Mesodermal cell (in vitro differentiated cells): ENCODE results near the gene SPATA31A1. TPM values are rescaled to one million over a fixed set of nuclear protein-coding genes. Genes with fewer than 3 reads are reported as not detected.
"Not testable (repeated sequence)": the region's sequence is repeated elsewhere in the genome, so short reads cannot be mapped to it uniquely, and the experiment has no call there.

Experiments
- H3K27ac ChIP-seq: 2 replicates; pipeline ENCODE4 v1.7.0; 2013; ENCODE audit warnings: mild to moderate bottlenecking, low read depth, low read length, moderate library complexity; ENCODE audit not compliant: severe bottlenecking
- H3K36me3 ChIP-seq: 2 replicates; pipeline ENCODE4 v1.7.1; 2013; ENCODE audit warnings: mild to moderate bottlenecking, low read length, moderate library complexity; ENCODE audit not compliant: control insufficient read depth, insufficient read depth
- H3K4me1 ChIP-seq: one replicate; pipeline ENCODE4 v1.7.1; 2013; ENCODE audit warnings: mild to moderate bottlenecking, low read length; ENCODE audit not compliant: insufficient read depth, control insufficient read depth, poor library complexity, severe bottlenecking
- H3K4me3 ChIP-seq: 2 replicates; pipeline ENCODE4 v1.7.0; 2013; ENCODE audit warnings: low read length, control low read depth, mild to moderate bottlenecking; ENCODE audit not compliant: insufficient read depth, poor library complexity, severe bottlenecking; ENCODE audit errors: extremely low read depth
- H3K9me3 ChIP-seq: 2 replicates; pipeline ENCODE4 v1.7.1; 2013; ENCODE audit warnings: mild to moderate bottlenecking, low read length, moderate library complexity; ENCODE audit not compliant: control insufficient read depth
- WGBS, 2 experiments: methylation state at CpG; one replicate each; pipeline ENCODE4 v1.1.5; 2013; ENCODE audit warnings: missing lambda C conversion rate in 2 of 2; ENCODE audit not compliant: insufficient coverage in 2 of 2; 5-methylcytosine and 5-hydroxymethylcytosine counted together
- polyA plus RNA-seq, 2 experiments: library from polyadenylated mRNA; stranded (reverse); fragments of 50-300 nt; gene quantifications; one replicate each; pipeline ENCODE4 v1.2.3, GENCODE V29; 2013

The SPATA31A1 gene
- not detected for polyA plus RNA-seq (2013, experiment 1 of 2)
- polyA plus RNA-seq (2013, experiment 2 of 2), result not detected

DNA sequence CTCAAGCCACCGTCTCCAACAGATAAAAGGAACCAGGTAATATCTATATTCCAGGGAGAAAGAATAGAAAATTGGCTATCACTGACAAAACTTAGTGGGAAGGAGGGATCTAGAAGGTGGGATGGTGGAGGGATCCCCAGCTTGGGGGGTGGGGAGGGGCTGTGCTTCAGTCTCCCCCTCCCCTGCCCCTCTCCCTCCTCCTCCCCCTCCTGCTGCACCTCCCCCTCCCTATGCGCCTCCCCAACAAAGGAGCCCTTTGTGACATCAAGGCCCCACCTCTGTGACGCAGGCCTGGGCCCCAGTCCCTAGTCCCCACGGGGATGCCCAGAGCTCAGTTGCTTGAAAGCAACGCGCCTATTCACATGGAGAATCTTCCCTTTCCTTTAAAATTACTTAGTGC is at the start of gene SPATA31A1:
Gene SPATA31A1 (plus strand): TSS at position 301 of the 400 bp plus-strand sequence. CDS start 62 bp downstream, at position 363.
- not testable (repeated sequence) for H3K9me3 ChIP-seq, H3K4me3 ChIP-seq, H3K36me3 ChIP-seq, H3K4me1 ChIP-seq, H3K27ac ChIP-seq
- no CpG with 5 or more reads among the region's 6 CpGs for WGBS, 2 experiments

GRCh38 chr9:39407261-39408204 is 52.1 kb downstream of the SPATA31A1 start:
- H3K27ac ChIP-seq, H3K4me1 ChIP-seq, H3K9me3 ChIP-seq, H3K36me3 ChIP-seq, H3K4me3 ChIP-seq: not testable (repeated sequence)
- no CpG with 5 or more reads among the region's 2 CpGs for WGBS, 2 experiments

DNA sequence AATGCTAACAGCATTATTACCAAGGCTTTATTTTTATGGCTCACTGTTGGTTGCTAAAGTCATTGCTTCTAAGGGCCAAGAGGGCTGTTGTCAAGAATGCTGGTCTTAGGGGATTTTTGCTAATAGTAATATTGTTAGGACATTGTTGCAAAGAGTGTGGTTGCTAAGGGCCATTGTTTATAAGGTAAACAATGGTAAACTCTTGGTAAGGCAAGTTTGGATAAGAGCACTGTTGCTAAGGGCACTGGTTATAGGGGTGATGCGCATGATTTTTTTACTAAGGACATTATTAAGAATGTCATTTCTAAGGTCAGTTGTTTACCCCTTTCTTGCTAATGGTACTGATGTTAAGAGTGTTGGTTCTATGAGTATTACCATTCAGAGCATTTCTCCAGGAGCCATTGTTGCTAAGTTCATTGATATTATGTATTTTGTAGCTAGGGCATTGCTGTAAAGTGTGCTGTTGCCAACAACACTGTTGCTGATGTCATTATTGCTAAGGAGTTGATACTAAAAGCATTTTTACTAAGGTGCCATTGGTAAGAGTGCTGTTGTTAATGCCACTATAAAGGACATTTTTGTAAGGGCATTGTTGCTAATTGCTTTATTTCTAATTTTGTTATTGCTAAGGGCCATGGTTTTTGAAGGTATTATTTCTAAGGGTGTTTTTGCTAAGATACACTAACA is 55.9 kb downstream of the SPATA31A1 start:
- H3K36me3 ChIP-seq, H3K4me1 ChIP-seq, H3K4me3 ChIP-seq, H3K27ac ChIP-seq, H3K9me3 ChIP-seq: not testable (repeated sequence)
- WGBS, 2 experiments, result no CpG with 5 or more reads among the region's 1 CpG
